Measurements from ENCODE around the gene STK11.

STK11 gene

DNA sequence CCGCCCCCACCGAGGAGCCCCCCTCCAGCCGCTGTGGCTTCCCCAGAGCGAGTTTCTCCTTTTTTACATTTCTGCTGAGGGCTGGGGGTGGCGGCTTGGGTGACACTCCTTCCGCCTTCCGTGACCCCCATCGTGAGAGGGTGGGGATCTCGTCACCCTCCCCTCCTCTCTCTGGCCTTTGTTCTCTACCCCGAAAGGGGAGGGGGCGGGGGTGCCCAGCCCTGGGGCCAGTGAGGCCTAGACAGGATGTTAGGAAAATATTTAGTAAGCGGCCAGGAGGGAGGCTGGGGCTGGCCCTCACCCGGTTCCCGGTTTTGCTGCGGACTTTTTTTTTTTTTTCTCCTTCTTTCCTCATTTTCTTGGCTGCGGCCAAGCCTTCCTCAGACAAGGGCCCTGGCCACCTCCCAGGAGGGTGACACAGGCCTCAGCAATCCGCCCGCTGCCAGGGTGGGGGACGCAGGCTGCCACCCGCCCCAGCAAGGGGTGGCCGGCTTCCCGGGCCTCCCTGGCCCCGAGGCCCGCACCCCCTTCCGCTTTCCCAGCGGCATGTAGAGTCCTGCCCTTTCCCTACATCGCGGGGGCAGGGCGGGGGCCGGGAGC, 46.7 kb downstream of the STK11 start:
- no peak for FAIRE-seq

DNA sequence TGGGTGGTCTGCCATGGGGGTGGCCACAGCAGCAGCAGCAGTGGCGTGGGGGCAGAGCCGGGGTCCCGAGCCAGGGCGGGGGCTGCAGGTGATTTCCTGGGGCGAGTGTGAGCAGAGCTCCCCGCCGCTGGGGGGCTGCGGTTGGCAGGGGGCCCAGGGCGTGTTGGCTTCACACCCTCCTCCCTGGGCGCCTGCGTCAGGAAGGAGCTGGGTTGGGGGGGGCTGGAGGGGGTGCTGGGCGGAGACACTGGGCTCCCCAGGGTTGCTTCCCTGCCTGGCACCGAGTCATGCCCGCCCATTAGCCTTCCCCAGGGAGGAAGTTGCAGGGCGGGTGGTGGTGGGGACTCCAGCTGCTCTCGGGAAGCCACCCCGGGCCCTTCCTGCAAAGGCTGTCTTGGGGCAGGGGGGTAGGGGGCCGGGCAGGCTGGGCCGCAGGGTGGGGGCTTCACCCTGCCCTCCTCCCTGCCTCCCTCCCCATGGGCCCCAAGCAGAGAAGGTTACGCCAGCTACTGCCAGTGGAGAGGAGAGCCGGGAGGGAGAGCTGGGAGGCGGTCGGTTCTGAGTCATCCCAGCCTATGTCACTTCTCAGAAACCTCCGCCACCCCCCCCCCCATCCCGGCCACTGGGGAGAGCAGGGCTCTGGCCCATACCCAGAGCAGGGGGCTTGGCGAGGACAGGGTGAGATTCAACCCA, 47.4 kb downstream of the STK11 start:
- FAIRE-seq: no peak

DNA sequence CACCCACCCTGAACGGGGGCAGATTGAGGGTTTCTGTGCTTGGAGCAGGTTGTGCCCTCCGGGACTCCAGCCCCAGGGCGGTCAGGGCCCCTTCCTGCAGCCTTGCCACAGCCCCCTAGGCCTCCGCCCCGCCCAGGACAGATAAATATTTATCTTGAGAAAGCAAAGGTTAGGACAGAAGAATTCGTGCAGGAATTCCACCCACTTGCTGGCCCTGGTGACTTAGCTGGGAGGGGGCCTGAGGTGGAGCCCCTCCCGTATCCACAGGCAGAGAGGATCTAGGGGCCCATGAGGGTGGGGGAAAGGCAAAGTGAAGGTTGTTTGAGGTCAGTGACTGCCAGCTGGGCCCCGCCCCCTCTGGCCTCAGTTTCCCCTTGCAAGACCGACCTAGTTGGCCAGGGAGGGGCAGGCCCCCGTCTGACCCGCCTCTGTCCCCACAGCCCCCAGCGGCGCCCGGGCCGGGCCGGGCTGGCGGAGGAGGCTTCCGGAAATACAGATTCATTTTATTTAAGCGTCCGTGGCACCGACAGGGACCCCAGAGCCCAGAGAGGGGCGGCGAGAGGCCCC, 48.0 kb downstream of the STK11 start:
- no peak for FAIRE-seq

DNA sequence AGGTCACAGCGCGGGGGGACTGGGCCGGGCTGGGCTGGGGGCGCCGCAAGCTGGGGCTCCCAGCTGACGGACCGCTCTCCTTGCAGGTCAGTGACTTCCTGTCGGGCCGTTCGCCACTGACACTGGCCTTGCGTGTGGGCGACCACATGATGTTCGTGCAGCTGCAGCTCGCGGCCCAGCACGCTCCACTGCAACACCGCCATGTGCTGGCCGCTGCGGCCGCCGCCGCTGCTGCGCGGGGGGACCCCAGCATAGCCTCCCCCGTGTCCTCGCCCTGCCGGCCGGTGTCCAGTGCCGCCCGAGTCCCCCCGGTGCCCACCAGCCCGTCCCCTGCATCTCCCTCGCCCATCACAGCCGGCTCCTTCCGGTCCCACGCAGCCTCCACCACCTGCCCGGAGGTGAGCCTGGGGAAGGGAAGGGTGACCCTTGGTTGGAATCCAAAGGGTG, 48.5 kb downstream of the STK11 start:
- no peak for FAIRE-seq

DNA sequence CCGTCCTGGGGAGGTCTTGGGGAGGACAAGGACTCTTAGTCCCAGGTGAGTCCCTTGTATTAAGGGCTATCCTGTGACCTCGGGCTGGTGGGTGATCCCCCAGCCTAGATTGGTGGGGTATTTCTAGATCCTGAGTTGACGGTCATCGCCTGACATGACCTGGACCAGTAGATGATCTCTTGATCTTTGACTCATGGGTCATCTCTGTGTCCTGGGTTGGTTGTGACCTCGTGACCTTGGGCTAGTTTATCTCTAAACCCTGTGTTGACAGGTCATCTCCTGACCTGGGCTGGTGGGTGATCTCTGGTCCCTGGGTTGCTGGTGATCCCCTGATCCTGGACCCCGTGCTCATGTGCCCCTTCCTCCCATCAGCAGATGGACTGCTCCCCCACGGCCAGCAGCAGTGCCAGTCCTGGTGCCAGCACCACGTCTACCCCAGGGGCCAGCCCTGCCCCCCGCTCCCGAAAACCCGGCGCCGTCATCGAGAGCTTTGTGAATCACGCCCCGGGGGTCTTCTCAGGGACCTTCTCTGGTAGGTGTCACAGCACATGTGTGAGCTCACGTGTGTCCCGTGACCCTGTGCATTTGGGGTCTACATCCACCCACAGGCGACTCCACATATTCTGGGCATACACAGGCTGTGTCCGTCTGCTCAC, 49.1 kb downstream of the STK11 start:
- FAIRE-seq: no peak

DNA sequence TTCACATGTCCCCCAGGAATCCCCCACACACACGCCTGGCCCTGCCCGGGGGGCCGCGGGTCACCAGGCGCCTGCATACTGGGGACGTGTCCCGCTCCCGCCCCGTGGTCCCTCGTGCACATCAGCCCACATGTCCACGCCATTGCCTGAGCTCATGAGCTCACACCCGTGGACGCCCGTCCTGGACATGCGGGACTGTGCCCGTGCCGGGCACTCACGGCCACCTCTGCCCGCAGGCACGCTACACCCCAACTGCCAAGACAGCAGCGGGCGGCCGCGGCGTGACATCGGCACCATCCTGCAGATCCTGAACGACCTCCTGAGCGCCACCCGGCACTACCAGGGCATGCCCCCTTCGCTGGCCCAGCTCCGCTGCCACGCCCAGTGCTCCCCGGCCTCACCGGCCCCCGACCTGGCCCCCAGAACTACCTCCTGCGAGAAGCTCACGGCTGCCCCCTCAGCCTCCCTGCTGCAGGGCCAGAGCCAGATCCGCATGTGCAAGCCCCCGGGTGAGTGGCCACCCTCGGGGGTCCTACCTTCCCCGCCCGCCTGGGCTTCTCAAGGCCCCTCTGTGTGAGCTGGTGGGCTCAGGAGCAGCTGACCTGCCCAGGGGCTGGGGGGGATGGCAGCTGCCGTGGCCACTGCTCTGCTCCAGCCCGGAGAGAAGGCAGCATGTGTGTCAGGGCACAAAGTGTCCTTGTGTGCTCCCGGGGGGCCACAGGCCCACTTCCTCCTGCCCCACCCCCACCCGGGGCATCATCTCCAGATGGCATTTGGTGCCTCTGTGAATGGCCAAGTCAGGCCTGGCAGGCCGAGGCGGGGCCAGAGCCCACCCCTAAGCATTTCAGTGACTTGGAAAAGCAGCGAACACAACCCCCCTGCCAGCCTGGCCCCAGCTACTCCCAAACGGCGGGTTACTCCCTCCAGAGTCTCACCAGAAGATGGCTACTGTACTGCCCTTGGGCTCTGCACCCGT, 49.9 kb downstream of the STK11 start:
- no peak for FAIRE-seq

DNA sequence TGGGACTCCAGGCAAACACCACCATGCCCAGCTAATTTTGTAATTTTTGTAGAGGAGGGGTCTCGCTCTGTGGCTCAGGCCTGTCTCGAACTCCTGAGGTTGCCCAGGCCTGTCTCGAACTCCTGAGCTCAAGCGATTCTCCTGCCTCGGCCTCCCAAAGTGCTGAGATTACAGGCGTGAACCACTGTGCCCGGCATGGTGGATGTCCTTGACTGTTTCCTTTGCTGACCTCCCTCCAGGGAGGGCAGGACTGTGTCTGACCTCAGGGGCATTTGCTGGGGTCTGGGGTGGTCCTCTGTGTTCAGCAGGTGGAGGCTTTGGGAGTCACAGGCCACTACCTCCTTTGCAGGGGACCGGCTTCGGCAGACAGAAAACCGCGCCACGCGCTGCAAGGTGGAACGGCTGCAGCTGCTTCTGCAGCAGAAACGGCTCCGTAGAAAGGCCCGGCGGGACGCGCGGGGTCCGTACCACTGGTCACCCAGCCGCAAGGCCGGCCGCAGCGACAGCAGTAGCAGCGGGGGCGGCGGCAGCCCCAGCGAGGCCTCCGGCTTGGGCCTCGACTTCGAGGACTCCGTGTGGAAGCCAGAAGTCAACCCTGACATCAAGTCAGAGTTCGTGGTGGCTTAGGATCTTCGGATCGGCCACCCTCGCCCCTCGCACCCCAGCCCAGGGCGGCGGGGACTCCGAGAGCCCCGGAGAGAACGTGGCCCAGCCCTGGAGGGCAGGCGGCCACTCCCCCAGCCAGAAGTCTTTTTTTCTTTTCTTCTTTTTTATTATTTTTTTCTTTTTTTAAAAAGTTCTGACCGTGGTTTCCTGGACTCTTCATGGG, 51.3 kb downstream of the STK11 start:
- no peak for FAIRE-seq

DNA sequence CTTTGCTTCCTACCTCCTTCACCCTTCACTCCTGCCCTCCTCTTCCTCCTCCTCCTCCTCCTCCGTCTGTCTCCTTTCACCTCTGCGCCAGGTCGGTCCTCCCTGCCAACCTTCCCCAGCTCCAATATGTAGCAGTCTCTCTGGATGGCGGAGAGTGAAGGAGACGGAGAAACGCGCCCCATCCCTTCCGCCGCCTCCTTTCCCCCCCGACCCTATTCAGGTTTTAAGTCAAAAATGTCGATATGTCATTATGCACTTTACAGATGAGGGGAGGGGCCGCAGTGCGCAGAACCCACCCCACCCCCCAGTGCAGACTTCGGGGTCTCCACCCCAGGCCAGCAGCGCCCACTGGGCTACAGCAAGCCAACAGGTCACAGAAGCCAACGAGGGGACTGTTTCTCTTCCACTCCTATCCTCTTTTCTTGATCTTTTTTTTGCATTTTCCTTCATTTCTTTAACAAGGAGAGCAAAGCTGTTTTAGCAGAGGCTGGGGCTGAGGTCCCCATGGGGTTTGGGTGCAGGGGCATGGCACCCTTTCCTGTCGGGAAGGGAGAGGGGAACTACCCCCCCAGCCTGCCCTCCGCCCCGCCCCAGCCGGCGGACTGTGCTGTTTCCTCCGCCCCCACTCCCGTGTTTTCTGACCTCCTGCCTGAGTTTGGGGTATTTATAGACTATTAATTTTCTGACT, 52.0 kb downstream of the STK11 start:
- peak; percentile 65 for FAIRE-seq

DNA sequence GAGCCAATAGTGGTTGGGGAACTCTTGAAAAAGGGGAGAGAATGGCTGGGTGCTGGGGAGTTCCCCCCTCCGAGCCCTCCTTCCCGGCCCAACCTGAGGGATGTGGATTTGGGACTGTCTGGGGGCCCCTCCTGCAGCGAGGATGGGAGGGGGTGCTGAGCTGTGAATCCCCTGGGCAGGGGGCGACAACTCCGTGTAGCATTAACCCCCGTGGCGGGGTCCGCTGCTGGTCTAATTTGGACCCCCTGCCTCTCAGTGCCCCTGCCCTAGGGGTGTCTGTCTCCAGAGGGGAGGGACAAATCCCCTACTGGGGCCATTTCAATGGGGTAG, 52.5 kb downstream of the STK11 start:
- FAIRE-seq: no peak

DNA sequence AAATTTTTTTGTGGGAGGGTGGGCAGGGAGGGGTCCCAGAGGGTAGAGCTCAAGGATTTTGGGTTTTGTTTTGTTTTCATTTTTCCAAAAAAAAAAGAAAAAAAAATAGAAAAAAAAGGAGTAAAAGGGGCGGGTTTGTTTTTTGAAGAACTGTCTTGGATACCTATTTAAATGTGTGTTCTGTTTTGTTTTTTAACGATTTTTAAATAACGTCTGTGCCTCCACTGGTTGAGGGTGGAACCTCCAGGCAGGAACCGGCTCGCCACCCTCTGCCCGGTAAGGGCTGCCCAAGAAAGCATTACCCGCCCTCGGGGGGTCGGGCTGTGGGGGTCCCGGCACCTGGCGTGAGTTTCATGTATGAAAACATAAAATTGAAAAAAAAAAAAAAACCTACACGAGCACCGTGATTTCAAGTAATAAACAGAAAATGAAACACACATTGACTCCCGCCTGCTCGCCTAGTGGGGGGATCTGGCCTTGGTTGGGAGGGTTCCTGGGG, 53.2 kb downstream of the STK11 start:
- FAIRE-seq: peak; percentile 86

DNA sequence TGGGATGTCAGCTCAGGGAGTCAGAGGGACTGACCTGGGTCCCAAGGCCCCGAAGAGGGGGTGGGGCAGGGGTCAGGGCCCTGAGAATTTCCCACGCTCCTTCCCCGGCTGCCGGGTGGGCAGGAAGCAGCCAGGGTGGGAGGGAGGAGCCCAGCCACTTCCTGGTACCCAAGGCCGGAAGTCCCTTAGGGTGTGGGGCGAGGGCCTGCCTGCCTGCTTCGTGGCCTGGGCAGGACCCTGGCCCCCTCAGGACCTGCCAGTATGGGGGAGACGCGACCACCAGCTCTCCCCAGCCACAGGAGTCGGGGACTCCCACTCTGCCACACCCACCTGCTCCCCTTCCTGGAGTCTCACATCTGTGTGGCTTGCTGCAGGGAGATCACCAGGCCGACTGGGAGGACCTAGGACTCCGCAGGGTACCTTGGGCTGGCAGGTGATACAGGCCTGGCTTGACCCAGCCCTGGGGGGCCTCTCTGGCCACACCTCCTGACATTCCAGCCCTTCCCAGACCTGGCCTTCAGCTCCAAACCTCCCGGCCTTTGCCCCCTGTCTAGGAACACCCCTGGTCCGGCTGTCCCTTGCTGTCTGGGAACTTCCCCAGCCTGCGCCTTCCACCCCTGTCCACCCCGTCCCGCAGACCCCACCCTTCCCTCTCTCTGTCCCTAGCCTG, 53.8 kb downstream of the STK11 start:
- FAIRE-seq: peak; percentile 37

DNA sequence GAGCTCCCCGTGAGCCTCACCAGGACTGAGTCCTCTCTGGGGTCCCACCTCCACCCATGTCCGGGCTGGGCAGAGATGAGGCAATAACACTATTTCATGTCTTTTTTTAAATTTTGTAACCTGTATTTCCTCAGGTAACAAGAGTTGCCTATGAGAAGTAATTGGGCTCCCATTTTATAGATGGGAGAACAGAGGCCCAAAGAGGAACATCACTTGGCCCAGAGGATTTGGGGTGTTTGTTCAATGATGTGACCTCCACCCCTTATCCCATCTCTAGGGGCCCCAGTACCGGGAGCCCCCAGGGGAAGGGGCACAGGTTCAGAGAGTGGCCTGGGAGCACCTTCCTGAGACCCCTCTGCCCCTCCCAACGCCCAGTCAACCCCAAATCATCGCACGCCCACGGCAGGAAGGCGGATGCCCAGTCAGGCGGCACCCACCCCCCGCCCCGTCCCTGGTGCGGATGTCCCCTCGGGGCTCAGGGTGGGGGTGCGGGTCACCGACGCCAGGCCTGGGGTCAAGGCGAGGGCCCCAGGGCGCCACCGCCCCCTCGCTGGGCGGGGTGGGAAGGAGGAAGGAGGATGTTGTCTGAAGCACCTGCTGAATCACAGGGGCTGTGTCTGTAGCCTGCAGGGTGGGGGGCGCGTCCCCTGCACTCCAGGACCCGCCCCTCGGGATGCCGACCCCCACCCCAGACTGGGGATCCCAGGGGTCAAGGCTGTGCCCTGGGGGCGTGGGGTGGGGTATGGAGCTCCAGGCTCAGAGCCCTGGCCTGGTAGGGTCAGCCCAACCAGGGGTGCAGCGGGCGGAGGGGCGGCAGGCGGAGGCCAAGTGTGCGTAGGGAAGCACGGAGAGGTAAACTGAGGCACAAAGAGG, 54.5 kb downstream of the STK11 start:
- FAIRE-seq: no peak

DNA sequence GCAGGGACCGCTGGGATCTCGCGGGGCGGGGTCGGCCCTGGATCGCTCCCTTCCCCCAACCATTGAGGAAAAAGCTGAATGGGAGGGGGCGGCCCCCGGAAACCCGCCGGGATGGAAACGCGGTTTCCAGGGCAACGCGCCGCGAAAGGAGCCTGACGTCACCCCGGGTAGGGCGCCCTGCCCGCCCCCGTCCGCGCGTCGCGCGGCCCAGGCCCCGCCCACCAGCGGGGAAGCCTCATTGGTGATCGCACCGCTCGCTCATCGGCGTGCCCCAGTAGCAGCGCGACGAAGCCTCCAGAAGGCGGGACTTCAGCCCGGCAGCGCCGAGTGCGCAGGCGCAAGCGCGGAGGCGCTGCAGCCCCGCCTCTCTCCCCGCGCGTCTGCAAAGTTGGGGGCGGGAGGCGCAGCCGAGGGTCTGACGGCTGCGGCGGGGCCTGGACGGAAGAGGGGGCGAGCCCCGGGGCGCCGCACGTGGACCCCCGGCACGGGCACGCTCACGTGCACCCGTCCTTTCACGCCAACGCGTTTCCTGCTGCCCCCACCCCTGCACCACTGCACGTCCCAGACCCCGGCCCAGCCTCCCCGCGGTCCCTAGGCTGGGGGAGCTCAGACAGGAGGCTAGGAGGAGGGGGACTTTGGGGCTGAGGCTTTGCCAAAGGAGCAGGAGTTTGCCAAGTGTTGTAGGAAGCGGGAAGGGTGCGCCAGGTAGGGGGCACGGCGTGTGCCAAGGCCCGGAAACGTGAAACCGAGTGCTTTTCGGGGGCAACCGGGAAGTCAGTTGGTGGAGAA, 55.4 kb downstream of the STK11 start:
- FAIRE-seq: no peak

DNA sequence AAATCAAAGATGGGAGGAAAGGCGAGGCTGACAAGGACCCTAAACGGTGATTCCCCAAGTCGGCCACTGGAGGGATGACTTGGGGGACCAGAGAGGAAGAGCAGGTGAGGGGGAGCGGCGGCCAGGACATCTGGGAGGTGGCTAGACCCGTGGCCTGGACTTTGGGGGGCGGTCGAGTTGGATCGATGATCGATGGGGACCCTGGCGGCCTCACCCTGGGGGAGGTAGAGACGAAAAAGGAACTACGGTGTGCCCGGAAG, 55.9 kb downstream of the STK11 start:
- FAIRE-seq: no peak

DNA sequence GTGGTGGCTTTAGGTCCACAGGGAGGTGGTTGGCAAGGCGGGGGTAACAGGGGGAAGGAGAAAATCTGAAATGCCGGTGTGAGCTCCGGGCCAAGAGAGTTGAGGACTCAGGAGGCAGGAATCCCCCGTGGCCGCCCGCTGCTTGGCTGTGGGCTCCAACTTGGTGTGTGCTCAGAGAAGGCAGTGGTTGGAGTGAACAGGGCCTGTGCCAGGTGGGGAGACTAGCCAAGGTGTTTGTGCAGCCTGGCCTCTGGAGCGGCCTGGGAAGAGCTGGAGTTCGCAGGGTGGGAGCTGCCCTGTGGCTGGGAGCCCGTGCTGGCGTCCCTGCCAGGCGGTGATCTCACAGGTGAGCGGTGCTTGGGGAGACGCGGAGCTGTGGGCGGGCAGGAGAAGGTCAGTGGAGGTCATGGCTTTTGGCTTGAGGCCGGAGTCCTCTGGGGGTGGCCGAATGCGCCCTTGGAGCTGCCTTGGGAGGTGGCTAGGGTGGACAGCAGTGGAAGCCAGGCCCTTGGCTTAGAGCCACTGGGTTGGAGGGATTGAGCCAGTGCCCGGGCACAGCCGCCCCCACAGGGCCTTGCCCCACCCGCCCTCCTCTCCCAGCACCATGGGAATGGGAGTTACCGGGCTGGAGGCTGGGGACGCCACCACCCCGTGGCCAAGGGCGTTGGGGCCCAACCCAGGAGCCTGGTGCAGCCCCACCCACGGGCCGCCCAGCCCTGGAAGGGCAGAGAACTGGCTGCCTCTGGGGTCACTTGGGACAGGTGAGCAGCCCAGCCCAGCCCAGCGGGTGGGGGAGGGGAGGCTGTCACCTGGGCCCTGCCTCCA, 56.4 kb downstream of the STK11 start:
- no peak for FAIRE-seq

DNA sequence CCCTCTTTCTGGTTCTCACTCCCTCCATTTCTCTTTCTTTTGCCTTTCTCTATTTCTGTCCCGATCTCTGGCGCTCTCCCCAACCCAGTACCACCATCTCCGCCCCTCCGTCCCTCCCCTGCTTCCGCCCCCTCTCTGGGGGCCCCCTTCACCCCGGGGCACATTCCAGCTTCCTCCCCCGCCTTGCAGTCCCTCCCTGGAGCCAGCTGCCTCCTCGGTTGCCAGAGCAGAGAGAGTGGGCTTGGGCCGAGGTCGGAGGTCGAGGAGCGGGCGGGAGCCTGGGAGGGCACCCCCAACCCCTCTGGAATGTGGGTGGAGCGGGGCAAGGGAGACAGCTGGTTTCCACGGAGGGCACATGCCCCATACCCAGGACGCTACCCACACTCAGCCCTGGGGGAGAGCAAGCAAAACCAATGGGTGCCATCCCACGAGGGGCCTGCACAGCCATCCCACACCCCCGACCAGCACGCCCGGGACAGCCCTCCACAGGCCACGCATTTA, 57.1 kb downstream of the STK11 start:
- no peak for FAIRE-seq

DNA sequence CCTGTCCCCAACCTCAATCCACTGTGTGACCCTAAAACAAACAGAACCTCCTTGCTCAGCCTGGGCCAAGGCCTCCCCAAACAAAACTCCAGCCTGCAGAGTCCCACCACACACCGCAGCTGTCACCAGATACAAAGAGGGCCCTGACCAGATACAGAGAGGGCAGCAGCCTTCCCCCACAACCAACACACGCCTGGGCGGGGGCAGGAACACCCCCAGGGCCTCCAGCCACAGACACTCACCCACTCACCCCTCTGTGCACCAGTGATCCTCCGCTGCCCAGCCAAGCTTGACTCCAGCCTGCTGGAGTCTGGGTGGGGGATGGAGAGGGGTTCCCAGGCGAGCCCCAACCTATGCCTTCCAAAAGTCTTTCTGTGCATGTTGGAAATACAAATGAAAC, 57.6 kb downstream of the STK11 start:
- no peak for FAIRE-seq

Data from G401.6 (cell line).